HG02759 (cell line): ENCODE measurements around the gene LCOR.
A peak's percentile ranks its signal among the peaks of the same experiment; 100 is the strongest.
"Not testable (repeated sequence)": the region's sequence is repeated elsewhere in the genome, so short reads cannot be mapped to it uniquely, and the experiment has no call there.

Source experiments
- ATAC-seq: cut with Tn5 transposase; IDR thresholded peaks from one replicate; pipeline ENCODE4 v1.9.1; 2021; ENCODE audit warnings: mild to moderate bottlenecking, moderate library complexity; ENCODE audit not compliant: unreplicated experiment

LCOR gene

GRCh38 chr10:97028126-97028831 lies 196.2 kb downstream of the LCOR start:
- no peak for ATAC-seq

GRCh38 chr10:97028832-97029178 lies 196.7 kb downstream of the LCOR start:
- ATAC-seq, result no peak

- ATAC-seq, result no peak
Observed at GRCh38 chr10:97029271-97029670, 197.2 kb downstream of the LCOR start.

GRCh38 chr10:97030894-97031293 lies 198.8 kb downstream of the LCOR start:
- no peak for ATAC-seq

- ATAC-seq, result no peak
Observed at GRCh38 chr10:97031459-97031858, 199.4 kb downstream of the LCOR start.

GRCh38 chr10:97032624-97033023 lies 200.5 kb downstream of the LCOR start:
- ATAC-seq, result no peak

- ATAC-seq, result not testable (repeated sequence)
Observed at GRCh38 chr10:97033841-97034240, 201.7 kb downstream of the LCOR start.

- ATAC-seq, result no peak
Observed at GRCh38 chr10:97034301-97034700, 202.2 kb downstream of the LCOR start.

GRCh38 chr10:97034958-97035769 lies 203.1 kb downstream of the LCOR start:
- no peak for ATAC-seq

- peak; percentile 78 for ATAC-seq
Observed at GRCh38 chr10:97037365-97038361, 205.6 kb downstream of the LCOR start.

- ATAC-seq, result no peak
Observed at GRCh38 chr10:97038688-97039087, 206.6 kb downstream of the LCOR start.

- ATAC-seq, result no peak
Observed at GRCh38 chr10:97039538-97040247, 207.6 kb downstream of the LCOR start.

GRCh38 chr10:97040248-97040584 lies 208.1 kb downstream of the LCOR start:
- no peak for ATAC-seq

- ATAC-seq, result no peak
Observed at GRCh38 chr10:97040706-97041105, 208.6 kb downstream of the LCOR start.

- no peak for ATAC-seq
Observed at GRCh38 chr10:97042081-97042480, 210.0 kb downstream of the LCOR start.

- no peak for ATAC-seq
Observed at GRCh38 chr10:97042716-97043562, 210.8 kb downstream of the LCOR start.

- no peak for ATAC-seq
Observed at GRCh38 chr10:97043563-97043855, 211.4 kb downstream of the LCOR start.
